Stimulated activated CD4-positive, alpha-beta T cell treated with anti-CD3 and anti-CD28 coated beads, Interleukin-4, amount 100 ng/mL, for 24 hours (primary cell): Measurements from ENCODE around the gene MRTFB.

Experiments
- DNase-seq: peaks from one replicate; pipeline ENCODE4 v3.0.0-alpha.2; 2020

MRTFB gene

GRCh38 chr16:14196011-14196410 is 124.9 kb downstream of the MRTFB start:
- no peak for DNase-seq

GRCh38 chr16:14196539-14196938 is 125.4 kb downstream of the MRTFB start:
- no peak for DNase-seq

- no peak for DNase-seq
These were observed 126.9 kb downstream of the MRTFB start for GRCh38 chr16:14198012-14198411.

GRCh38 chr16:14198572-14198971 is 127.5 kb downstream of the MRTFB start:
- DNase-seq = no peak

GRCh38 chr16:14199199-14199598 is 128.1 kb downstream of the MRTFB start:
- no peak for DNase-seq

GRCh38 chr16:14199624-14200023 is 128.5 kb downstream of the MRTFB start:
- DNase-seq = no peak

- DNase-seq = no peak
These were observed 131.0 kb downstream of the MRTFB start for GRCh38 chr16:14202095-14202494.

- DNase-seq = no peak
These were observed 131.6 kb downstream of the MRTFB start for GRCh38 chr16:14202697-14203096.

GRCh38 chr16:14203166-14203565 is 132.0 kb downstream of the MRTFB start:
- no peak for DNase-seq

GRCh38 chr16:14205666-14206065 is 134.5 kb downstream of the MRTFB start:
- DNase-seq = no peak

GRCh38 chr16:14211856-14212543 is 140.9 kb downstream of the MRTFB start:
- no peak for DNase-seq

- DNase-seq = no peak
These were observed 144.8 kb downstream of the MRTFB start for GRCh38 chr16:14215941-14216340.

- no peak for DNase-seq
These were observed 148.9 kb downstream of the MRTFB start for GRCh38 chr16:14219983-14220382.

- DNase-seq = no peak
These were observed 152.5 kb downstream of the MRTFB start for GRCh38 chr16:14223632-14224031.

- DNase-seq = no peak
These were observed 154.3 kb downstream of the MRTFB start for GRCh38 chr16:14225457-14225856.

GRCh38 chr16:14232106-14232864 is 161.2 kb downstream of the MRTFB start:
- no peak for DNase-seq

GRCh38 chr16:14236401-14236800 is 165.3 kb downstream of the MRTFB start:
- DNase-seq = no peak

- DNase-seq = no peak
These were observed 167.6 kb downstream of the MRTFB start for GRCh38 chr16:14238756-14239155.

GRCh38 chr16:14239791-14240190 is 168.7 kb downstream of the MRTFB start:
- DNase-seq = no peak

GRCh38 chr16:14240219-14240843 is 169.2 kb downstream of the MRTFB start:
- no peak for DNase-seq

- no peak for DNase-seq
These were observed 169.8 kb downstream of the MRTFB start for GRCh38 chr16:14240964-14241363.

GRCh38 chr16:14241631-14242030 is 170.5 kb downstream of the MRTFB start:
- no peak for DNase-seq

- no peak for DNase-seq
These were observed 171.7 kb downstream of the MRTFB start for GRCh38 chr16:14242769-14243168.
